Activated T-helper 2 cell treated with anti-CD3 and anti-CD28 coated beads, Interferon-gamma antibody, Interleukin-2, Interleukin-4, amounts not matched to agents 10 μg/mL and 5 μg/mL and 100 μg/mL, durations not matched to agents 14 hours and 24 hours and 36 hours (primary cell): Measurements from ENCODE around the gene GRM4. TPM values are rescaled to one million over a fixed set of nuclear protein-coding genes. Genes with fewer than 3 reads are reported as not detected.

ENCODE experiments used
- DNase-seq: peaks from one replicate; pipeline ENCODE4 v3.0.0; 2021; ENCODE audit warnings: low spot score
- H3K27ac Mint-ChIP-seq: one replicate; pipeline ENCODE4 v1.8.0; 2021; ENCODE audit warnings: mixed read lengths
- H3K27me3 Mint-ChIP-seq: one replicate; pipeline ENCODE4 v1.8.0; 2021; ENCODE audit warnings: low read depth, mixed read lengths
- H3K36me3 Mint-ChIP-seq: one replicate; pipeline ENCODE4 v1.8.0; 2021; ENCODE audit warnings: low read depth, mixed read lengths
- H3K4me1 Mint-ChIP-seq: one replicate; pipeline ENCODE4 v1.8.0; 2021; ENCODE audit warnings: low read depth, mixed read lengths
- H3K4me3 Mint-ChIP-seq: one replicate; pipeline ENCODE4 v1.8.0; 2021; ENCODE audit warnings: low read depth, mild to moderate bottlenecking, moderate library complexity, mixed read lengths
- H3K9me3 Mint-ChIP-seq: one replicate; pipeline ENCODE4 v1.8.0; 2021; ENCODE audit warnings: mixed read lengths
- intact Hi-C: fragments of 100-400 bp; cut with micrococcal nuclease; formaldehyde crosslinking; loops from one replicate; pipeline ENCODE4 v1.15.1; 2023
- total RNA-seq: library from RNA; stranded (reverse); gene quantifications from 2 replicates; pipeline ENCODE4 v1.2.3, GENCODE V29; 2022

GRM4 gene
- total RNA-seq, 1 donor from 2014 or later, result not detected

- Mint-ChIP-seq H3K4me1 (no peaks in the 10 kb centered on the region), H3K27ac (no peak overlapping the region), H3K27me3 (no peaks in the 10 kb centered on the region), H3K36me3 (no peaks in the 10 kb centered on the region), H3K9me3 (no peaks in the 10 kb centered on the region), H3K4me3 (no peak overlapping the region)
- no peak for DNase-seq
- intact Hi-C loops, result no loop called here
Observed at GRCh38 chr6:34106421-34106820, 39.5 kb downstream of the GRM4 start.

DNA sequence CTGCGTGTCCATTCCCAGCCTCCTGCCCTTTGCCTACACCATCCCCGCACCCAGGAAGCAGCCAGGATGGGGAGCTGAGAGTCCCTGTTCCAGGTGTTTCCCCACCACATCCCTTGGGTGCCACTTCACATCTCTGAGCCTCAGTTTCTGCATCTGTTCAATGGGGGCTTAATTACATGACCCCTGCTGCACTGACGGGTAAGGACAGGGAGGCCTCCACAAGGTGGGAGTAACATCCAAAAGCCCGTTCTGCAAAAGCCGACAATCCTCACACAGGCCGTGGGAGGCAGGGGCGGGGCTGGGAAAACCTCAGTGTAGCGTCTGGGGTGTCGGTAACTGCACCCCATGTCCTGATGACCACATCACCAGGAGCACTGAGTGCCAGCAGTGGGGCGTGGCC, 41.3 kb downstream of the GRM4 start:
- no peaks in the 10 kb centered on the region for H3K9me3 Mint-ChIP-seq
- intact Hi-C loops, result no loop called here
- no peaks in the 10 kb centered on the region for H3K4me1 Mint-ChIP-seq
- H3K36me3 Mint-ChIP-seq, result no peaks in the 10 kb centered on the region
- no peak overlapping the region for H3K27ac Mint-ChIP-seq
- no peaks in the 10 kb centered on the region for H3K27me3 Mint-ChIP-seq
- H3K4me3 Mint-ChIP-seq, result no peak overlapping the region
- no peak for DNase-seq

DNA sequence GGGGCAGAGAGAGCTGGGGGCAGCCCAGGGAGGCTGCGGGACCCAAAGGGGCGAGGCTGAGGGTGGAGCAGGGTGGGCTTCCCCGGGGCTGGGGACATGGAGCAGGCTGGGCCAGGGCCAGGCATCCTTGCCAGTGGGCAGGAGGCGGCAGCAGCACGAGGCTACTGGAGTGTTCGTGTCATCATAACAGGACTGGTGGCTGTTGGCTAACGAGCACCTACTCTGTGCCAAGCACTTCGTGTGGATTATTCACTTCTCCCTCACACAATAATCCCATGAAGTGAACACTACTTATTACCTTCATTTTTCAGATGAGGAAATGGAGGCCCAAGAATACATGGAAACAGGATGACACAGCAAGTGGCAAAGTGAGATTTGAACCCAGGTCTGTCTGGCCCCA, 41.7 kb downstream of the GRM4 start:
- Mint-ChIP-seq H3K9me3 (no peaks in the 10 kb centered on the region), H3K4me3 (no peak overlapping the region), H3K27ac (no peak overlapping the region), H3K4me1 (no peaks in the 10 kb centered on the region), H3K36me3 (no peaks in the 10 kb centered on the region), H3K27me3 (no peaks in the 10 kb centered on the region)
- intact Hi-C loops, result no loop called here
- DNase-seq, result no peak

DNA sequence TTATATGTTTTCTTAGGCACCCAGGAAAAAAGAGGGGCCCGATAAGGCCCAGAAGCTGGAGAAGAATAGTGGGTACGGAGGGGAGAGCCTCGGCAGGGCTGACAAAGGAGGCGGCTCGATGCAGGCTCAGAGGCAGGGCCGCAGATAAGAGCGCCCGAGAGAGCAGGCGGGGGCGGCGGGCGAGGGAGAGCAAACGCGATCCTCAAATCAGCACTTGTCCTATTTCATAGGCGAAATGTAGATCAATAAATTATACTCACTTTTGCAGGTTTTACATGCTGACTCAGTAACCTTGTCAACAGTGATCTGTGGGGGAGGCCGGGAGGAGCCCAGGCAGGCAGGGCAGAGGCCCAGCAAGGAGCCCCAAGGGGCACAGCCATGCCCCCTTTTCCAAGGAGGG, 42.6 kb downstream of the GRM4 start:
- Mint-ChIP-seq H3K4me1 (no peaks in the 10 kb centered on the region), H3K27ac (no peak overlapping the region), H3K27me3 (no peaks in the 10 kb centered on the region), H3K36me3 (no peaks in the 10 kb centered on the region), H3K9me3 (no peaks in the 10 kb centered on the region), H3K4me3 (no peak overlapping the region)
- no peak for DNase-seq
- intact Hi-C loops, result no loop called here

DNA sequence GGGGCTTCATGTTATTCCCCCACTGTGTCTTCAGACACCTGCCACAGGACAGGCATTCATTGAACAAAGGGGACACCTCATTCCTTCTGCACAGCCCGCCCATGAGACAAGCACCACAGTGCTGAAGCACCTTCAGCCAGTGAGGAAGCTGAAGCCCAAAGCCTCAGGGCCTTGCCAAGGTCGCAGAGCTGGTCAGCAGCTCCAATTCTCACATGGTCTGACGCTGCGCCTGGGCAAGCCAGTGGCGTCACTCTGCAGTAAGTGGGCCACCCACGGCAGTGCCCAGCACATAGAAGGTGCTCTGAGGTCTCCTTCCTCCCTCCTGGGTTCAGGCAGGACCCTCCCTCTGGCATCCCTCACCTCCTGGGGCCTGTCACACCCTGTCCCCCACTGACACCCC, 43.2 kb downstream of the GRM4 start:
- H3K9me3 Mint-ChIP-seq, result no peaks in the 10 kb centered on the region
- no peak overlapping the region for H3K4me3 Mint-ChIP-seq
- no peaks in the 10 kb centered on the region for H3K27me3 Mint-ChIP-seq
- no peaks in the 10 kb centered on the region for H3K4me1 Mint-ChIP-seq
- no peaks in the 10 kb centered on the region for H3K36me3 Mint-ChIP-seq
- no peak overlapping the region for H3K27ac Mint-ChIP-seq
- intact Hi-C loops, result no loop called here
- no peak for DNase-seq

DNA sequence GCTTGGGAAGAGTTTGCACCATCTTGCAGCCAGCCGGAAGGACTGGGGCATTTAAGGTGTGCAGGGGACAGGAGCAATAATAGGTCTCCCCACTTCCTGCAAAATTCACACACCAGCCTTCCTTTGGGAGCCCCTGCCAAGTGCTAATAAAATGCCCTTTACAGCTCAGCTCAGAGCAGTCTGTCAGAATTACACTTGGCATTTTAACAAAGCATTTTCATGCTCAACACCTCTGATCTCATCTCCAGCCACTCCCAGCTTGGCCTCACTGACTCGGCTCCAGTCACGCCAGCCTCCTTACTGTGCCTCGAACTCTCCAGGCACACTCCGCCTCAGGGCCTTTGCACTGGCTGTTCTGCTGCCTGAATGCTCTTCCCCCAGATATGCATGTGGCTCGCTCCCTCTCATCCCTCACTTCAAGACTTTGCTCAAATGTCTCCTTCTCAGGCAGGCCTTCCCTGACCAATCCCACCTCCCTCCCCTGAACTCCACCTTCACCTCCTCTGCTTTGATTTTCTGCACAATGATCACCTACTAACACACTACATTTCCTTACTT, 43.7 kb downstream of the GRM4 start:
- H3K4me1 Mint-ChIP-seq, result no peaks in the 10 kb centered on the region
- intact Hi-C loops, result no loop called here

DNA sequence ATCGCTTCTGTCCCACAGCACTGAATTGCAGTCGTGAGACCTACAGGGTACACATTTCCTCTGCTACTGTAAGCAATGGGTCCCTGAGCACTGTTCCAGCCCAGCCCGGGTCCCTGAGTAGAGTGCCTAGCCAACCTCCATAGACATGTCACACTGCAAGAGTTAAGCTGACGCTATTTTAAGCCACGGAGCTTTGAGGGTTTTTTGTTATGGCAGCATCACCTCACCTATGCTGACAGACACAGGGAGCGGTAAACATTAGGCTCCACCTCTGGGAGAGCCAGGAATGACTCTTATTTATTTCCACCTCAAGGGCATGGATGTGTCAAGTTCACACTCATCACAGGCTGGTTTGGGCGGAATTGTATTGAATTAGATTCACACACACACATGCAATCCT, 45.1 kb downstream of the GRM4 start:
- Mint-ChIP-seq H3K4me1 (no peaks in the 10 kb centered on the region), H3K27ac (no peak overlapping the region)
- intact Hi-C loops, result no loop called here

More for the DNA sequence above, 43.7 kb downstream of the GRM4 start:
- Mint-ChIP-seq H3K27me3 (no peaks in the 10 kb centered on the region), H3K36me3 (no peaks in the 10 kb centered on the region), H3K9me3 (no peaks in the 10 kb centered on the region), H3K27ac (no peak overlapping the region), H3K4me3 (no peak overlapping the region)
- DNase-seq, result no peak

GRCh38 chr6:34099878-34100277, 46.0 kb downstream of the GRM4 start:
- Mint-ChIP-seq H3K27me3 (peaks cover 15% of the 10 kb centered on the region), H3K4me3 (no peak overlapping the region), H3K9me3 (no peaks in the 10 kb centered on the region), H3K27ac (no peak overlapping the region), H3K36me3 (no peaks in the 10 kb centered on the region), H3K4me1 (no peaks in the 10 kb centered on the region)
- intact Hi-C loops, result no loop called here
- no peak for DNase-seq

More for the DNA sequence above, 45.1 kb downstream of the GRM4 start:
- no peak for DNase-seq
- Mint-ChIP-seq H3K36me3 (no peaks in the 10 kb centered on the region), H3K9me3 (no peaks in the 10 kb centered on the region), H3K4me3 (no peak overlapping the region), H3K27me3 (peaks cover 8% of the 10 kb centered on the region)

DNA sequence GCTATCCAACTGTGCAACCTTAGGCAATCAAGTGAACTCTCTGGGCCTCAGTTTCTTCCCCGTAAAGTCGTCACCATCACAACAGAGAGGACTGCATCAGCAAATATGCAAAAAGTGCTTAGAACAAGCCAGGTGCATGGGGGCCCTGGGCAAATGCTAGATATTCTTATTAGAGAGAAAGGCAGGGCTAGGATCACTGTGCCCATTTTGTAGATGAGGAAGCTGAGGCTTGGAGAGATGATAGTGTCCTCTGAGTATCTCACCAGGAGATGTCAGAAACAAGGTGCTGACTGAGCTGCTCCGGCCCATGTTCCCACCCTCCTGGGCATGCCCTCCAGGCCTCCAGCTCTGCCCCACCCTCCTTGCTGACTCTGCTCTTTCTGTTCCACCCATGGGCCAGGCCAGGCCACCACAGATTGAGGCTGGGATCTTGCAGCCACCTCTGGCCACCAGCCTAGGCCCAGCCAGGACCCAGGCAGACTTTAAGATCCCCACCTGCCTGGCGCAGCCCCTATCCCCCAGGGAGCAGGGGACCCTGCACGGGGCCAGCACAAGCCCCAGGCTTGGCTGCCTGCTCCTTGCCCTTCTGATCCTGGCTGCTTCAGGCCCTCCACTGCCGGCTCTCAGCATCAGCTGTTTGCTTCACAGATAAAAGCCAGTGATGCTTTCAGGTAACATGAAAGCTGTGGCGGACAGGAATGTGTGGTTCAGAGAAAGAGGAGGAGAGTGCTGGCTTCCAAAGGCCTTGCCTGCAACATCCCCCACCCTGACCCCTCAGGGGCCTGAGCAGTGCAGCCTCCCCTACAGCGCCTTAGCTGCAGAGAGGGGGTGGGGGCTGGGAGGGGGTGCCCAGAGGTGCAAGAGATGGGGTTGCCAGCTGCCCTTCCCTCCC, 47.6 kb downstream of the GRM4 start:
- H3K4me1 Mint-ChIP-seq, result no peaks in the 10 kb centered on the region
- H3K27me3 Mint-ChIP-seq, result peaks cover 17% of the 10 kb centered on the region
- no peak for DNase-seq
- H3K9me3 Mint-ChIP-seq, result no peaks in the 10 kb centered on the region
- intact Hi-C loops, result no loop called here
- no peak overlapping the region for H3K4me3 Mint-ChIP-seq
- no peaks in the 10 kb centered on the region for H3K36me3 Mint-ChIP-seq
- H3K27ac Mint-ChIP-seq, result no peak overlapping the region

GRCh38 chr6:34096814-34097213, 49.1 kb downstream of the GRM4 start:
- DNase-seq, result no peak
- Mint-ChIP-seq H3K27me3 (peaks cover 17% of the 10 kb centered on the region), H3K27ac (no peak overlapping the region), H3K4me1 (no peaks in the 10 kb centered on the region), H3K4me3 (no peak overlapping the region), H3K36me3 (no peaks in the 10 kb centered on the region), H3K9me3 (no peaks in the 10 kb centered on the region)
- intact Hi-C loops, result no loop called here

DNA sequence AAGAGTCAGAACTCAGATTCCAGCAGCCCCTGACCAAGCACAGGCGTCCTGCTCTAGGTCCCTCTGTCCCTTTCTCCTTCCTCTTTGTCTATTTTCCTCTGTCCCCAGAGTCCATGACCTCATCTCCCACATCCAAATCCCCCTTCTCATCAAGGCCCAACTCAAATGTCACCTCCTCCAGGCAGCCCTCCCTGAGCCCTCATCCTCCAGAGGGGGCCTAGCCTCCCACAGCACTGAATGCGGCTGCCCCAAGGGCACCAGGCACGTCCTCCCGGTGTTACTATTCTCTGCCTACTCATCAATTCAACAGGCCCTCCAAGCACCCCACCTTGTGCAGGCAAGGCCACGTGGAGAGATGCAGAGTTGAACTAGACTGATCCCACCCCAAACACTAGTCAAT, 49.7 kb downstream of the GRM4 start:
- Mint-ChIP-seq H3K9me3 (no peaks in the 10 kb centered on the region), H3K27ac (no peak overlapping the region), H3K4me1 (no peaks in the 10 kb centered on the region), H3K27me3 (peaks cover 17% of the 10 kb centered on the region), H3K4me3 (no peak overlapping the region), H3K36me3 (no peaks in the 10 kb centered on the region)
- intact Hi-C loops, result no loop called here
- no peak for DNase-seq

DNA sequence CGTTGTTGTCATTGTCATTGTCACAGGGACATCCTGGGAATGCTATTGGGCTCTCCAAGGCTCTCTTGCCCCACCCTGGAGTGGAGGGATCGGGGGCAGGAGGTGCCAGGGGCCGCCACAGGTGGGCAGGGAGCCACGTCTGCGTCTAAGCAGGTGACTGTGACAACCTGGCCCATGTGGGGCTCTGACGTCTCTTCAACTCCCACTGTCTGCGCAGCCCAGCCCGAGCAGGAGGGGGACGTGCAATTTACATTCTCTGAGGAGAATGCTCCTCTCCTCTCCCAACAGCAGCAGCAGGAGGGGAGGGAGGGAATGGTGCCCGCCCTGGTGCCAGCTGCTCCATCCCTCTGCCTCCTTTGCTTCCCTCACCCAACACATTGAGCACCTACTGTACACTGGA, 50.1 kb downstream of the GRM4 start:
- intact Hi-C loops, result no loop called here
- no peaks in the 10 kb centered on the region for H3K4me1 Mint-ChIP-seq
- H3K36me3 Mint-ChIP-seq, result no peaks in the 10 kb centered on the region
- H3K27ac Mint-ChIP-seq, result no peak overlapping the region
- H3K9me3 Mint-ChIP-seq, result no peaks in the 10 kb centered on the region
- DNase-seq, result no peak
- no peak overlapping the region for H3K4me3 Mint-ChIP-seq
- H3K27me3 Mint-ChIP-seq, result peaks cover 17% of the 10 kb centered on the region

DNA sequence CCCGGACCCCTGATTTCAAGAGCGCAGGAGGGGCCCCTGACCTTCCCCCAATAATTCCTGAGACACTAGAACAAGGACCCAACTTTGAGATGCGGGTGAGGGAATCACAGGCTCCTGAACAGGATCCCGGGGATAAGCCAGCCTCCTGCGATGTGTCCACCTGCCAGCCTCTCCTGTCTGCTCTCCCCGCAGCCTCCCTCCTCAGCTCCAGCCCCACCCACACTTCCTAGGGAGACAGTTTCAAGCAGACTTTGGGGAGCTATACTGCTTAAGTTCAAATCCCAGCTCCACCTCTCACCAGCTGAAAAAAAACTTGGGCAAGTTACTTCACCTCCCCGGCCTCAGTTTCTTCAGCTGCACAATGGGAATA, 50.8 kb downstream of the GRM4 start:
- Mint-ChIP-seq H3K27ac (no peak overlapping the region), H3K4me1 (no peaks in the 10 kb centered on the region), H3K27me3 (peaks cover 17% of the 10 kb centered on the region), H3K9me3 (no peaks in the 10 kb centered on the region), H3K4me3 (no peak overlapping the region), H3K36me3 (no peaks in the 10 kb centered on the region)
- intact Hi-C loops, result no loop called here
- DNase-seq, result no peak
